Endothelial cell of umbilical vein (primary cell): Measurements from ENCODE around the gene PSMD5. TPM values are rescaled to one million over a fixed set of nuclear protein-coding genes. Genes with fewer than 3 reads are reported as not detected.

Experiments used
- BruUV-seq: library from RNA; stranded (reverse); fragments of 400-500 nt; replicated peaks from 2 replicates; lab custom pipeline; 2021; lab: Mats Ljungman, UMichigan
- CTCF ChIA-PET: fragments of 300-600, 350-600 bp; sonication (Branson Sonifier 250); formaldehyde crosslinking; loops from one replicate; lab custom pipeline; 2021; ENCODE audit warnings: antibody characterized with exemption, inconsistent platforms; lab: Charles Lee
- POLR2A ChIA-PET: fragments of 300-600, 350-600 bp; sonication (Branson Sonifier 250); formaldehyde crosslinking; loops from one replicate; lab custom pipeline; 2021; ENCODE audit warnings: antibody characterized with exemption, inconsistent platforms; lab: Charles Lee
- DNase-seq: peaks from one replicate; pipeline ENCODE4 v3.0.0-alpha.2; 2011; ENCODE audit warnings: low read depth, low spot score
- FAIRE-seq: peaks from 2 replicates; lab custom pipeline; 2011; peaks lifted over from hg19 to GRCh38; lab: Jason Lieb, UNC
- H2AFZ ChIP-seq: 2 replicates; pipeline ENCODE4 v1.6.0; 2012; ENCODE audit warnings: low read depth, low read length, control low read depth, inconsistent platforms
- H3K27ac ChIP-seq: 2 replicates; pipeline ENCODE4 v1.5.1; 2011; ENCODE audit warnings: low read depth, mild to moderate bottlenecking, control low read depth, low read length, moderate library complexity; ENCODE audit not compliant: insufficient read depth
- H3K27me3 ChIP-seq, 2 experiments: 2 replicates each; pipeline versions ENCODE4 v1.6.0 to v1.6.1; 2011; ENCODE audit warnings: low read length in 2 of 2, mixed read lengths in 1 of 2; ENCODE audit not compliant: control insufficient read depth in 2 of 2, insufficient read depth in 2 of 2
- H3K36me3 ChIP-seq, 2 experiments: 2 replicates in 1 of 2; 3 replicates in 1 of 2; pipeline ENCODE4 v1.5.1; 2011; ENCODE audit warnings: low read length in 2 of 2, mild to moderate bottlenecking in 1 of 2, moderate library complexity in 1 of 2; ENCODE audit not compliant: control insufficient read depth in 2 of 2, insufficient read depth in 2 of 2; ENCODE audit errors: extremely low read depth in 1 of 2
- H3K4me1 ChIP-seq: 3 replicates; pipeline ENCODE4 v1.5.1; 2011; ENCODE audit warnings: mild to moderate bottlenecking, low read length; ENCODE audit not compliant: control insufficient read depth, insufficient read depth; ENCODE audit errors: extremely low read depth
- H3K4me2 ChIP-seq: 2 replicates; pipeline ENCODE4 v1.6.1; 2011; ENCODE audit warnings: low read length, control low read depth, mixed read lengths; ENCODE audit not compliant: insufficient read depth
- H3K4me3 ChIP-seq, 3 experiments: fragments of 200-600 bp in 1 of 3; sonication (generic), shearing (Covaris generic) in 1 of 3; replicated peaks in 1 of 3; 2 replicates each; pipeline ENCODE4 v1.5.1; 2011 to 2016; ENCODE audit warnings: control low read depth in 3 of 3, low read length in 3 of 3, mild to moderate bottlenecking in 2 of 3, inconsistent platforms in 1 of 3, low read depth in 1 of 3, moderate library complexity in 1 of 3; ENCODE audit not compliant: insufficient read depth in 1 of 3
- H3K79me2 ChIP-seq: 2 replicates; pipeline ENCODE4 v1.6.0; 2012; ENCODE audit warnings: low read length, inconsistent platforms; ENCODE audit not compliant: control insufficient read depth, insufficient read depth
- H3K9ac ChIP-seq: replicated peaks from 2 replicates; pipeline ENCODE3; 2011; ENCODE audit warnings: low read length, control low read depth; ENCODE audit not compliant: insufficient read depth; ENCODE audit errors: extremely low read depth
- H3K9me1 ChIP-seq: replicated peaks from 3 replicates; pipeline ENCODE4 v1.6.0; 2011; ENCODE audit warnings: mild to moderate bottlenecking, low read length; ENCODE audit not compliant: control insufficient read depth, insufficient read depth; ENCODE audit errors: extremely low read depth
- H3K9me3 ChIP-seq: replicated peaks from 2 replicates; pipeline ENCODE4 v1.5.1; 2012; ENCODE audit warnings: low read length, inconsistent platforms; ENCODE audit not compliant: control insufficient read depth, insufficient read depth
- H4K20me1 ChIP-seq: replicated peaks from 2 replicates; pipeline ENCODE3; 2011; ENCODE audit warnings: mild to moderate bottlenecking, low read length; ENCODE audit not compliant: control insufficient read depth, insufficient read depth; ENCODE audit errors: extremely low read depth
- EZH2 ChIP-seq: IDR thresholded peaks from 2 replicates; pipeline ENCODE4 v1.6.1; 2012; ENCODE audit warnings: borderline replicate concordance, low read depth, mild to moderate bottlenecking, moderate library complexity, low read length, inconsistent platforms; ENCODE audit not compliant: severe bottlenecking
- FOS ChIP-seq: IDR thresholded peaks from 2 replicates; pipeline ENCODE4 v1.6.1; 2011; ENCODE audit warnings: mild to moderate bottlenecking, low read length, moderate library complexity, borderline replicate concordance; ENCODE audit not compliant: insufficient read depth
- GATA2 ChIP-seq: IDR thresholded peaks from 2 replicates; pipeline ENCODE4 v1.7.0; 2011; ENCODE audit warnings: low read depth, mild to moderate bottlenecking, moderate library complexity, mixed read lengths, low read length; ENCODE audit not compliant: insufficient read length, insufficient read depth
- JUN ChIP-seq: IDR thresholded peaks from 2 replicates; pipeline ENCODE4 v1.6.1; 2011; ENCODE audit warnings: borderline replicate concordance, low read depth; ENCODE audit not compliant: insufficient read length, insufficient read depth
- MYC ChIP-seq: IDR thresholded peaks from one replicate; pipeline ENCODE4 v1.6.1; 2011; ENCODE audit warnings: mild to moderate bottlenecking, low read depth, low read length
- POLR2A ChIP-seq: IDR thresholded peaks from 2 replicates; pipeline ENCODE4 v1.6.1; 2012; ENCODE audit warnings: low read depth, mild to moderate bottlenecking, control low read depth, low read length
- POLR2AphosphoS5 ChIP-seq: IDR thresholded peaks from 2 replicates; pipeline ENCODE4 v1.6.1; 2012; ENCODE audit warnings: low read depth, mild to moderate bottlenecking, control low read depth, low read length, moderate library complexity; ENCODE audit not compliant: insufficient read depth
- dilution Hi-C: fragments of 300-500 bp; cut with MboI; formaldehyde crosslinking; loops from one replicate; pipeline ENCODE4 v1.15.0; 2019; ENCODE audit warnings: low sequenced_read_pairs; ENCODE audit not compliant: extremely low pct_ligation_motif_present
- intact Hi-C: fragments of 100-400 bp; cut with micrococcal nuclease; formaldehyde crosslinking; loops from one replicate; pipeline ENCODE4 v1.10.0; 2022
- polyA plus RNA-seq, 4 experiments: library from polyadenylated mRNA; depleted of rRNA in 3 of 4; stranded (reverse) in 3 of 4; unstranded in 1 of 4; fragments of >200 nt; gene quantifications; 2 replicates each; pipeline versions ENCODE4 v1.2.1 to v1.2.3, GENCODE V29; 2011 to 2012; ENCODE audit warnings: missing spikeins in 1 of 4
- total RNA-seq: library from RNA; stranded (reverse); gene quantifications from 2 replicates; pipeline ENCODE4 v1.2.3, GENCODE V29; 2021
- TF ChIP-seq, protein P1 (sequence below): IDR thresholded peaks from 2 replicates; pipeline ENCODE4 v1.6.1; 2011; ENCODE audit not compliant: insufficient read depth, insufficient read length
- TF ChIP-seq, protein P2 (sequence below), 2 donors: IDR thresholded peaks; 1 replicate in 1 of 2; 2 replicates in 1 of 2; pipeline ENCODE4 v1.5.1; 2011; ENCODE audit warnings: low read length in 2 of 2, mild to moderate bottlenecking in 2 of 2, moderate library complexity in 2 of 2, control low read depth in 1 of 2, inconsistent platforms in 1 of 2, low read depth in 1 of 2; ENCODE audit not compliant: insufficient read depth in 1 of 2; ENCODE audit errors: extremely low read depth in 1 of 2

Gene PSMD5
- total and polyA plus RNA-seq, 2 donors (not counting 3 experiments of a cell fraction or from before 2014, with no cell fraction given) = 20.4 to 70.2 TPM

DNA sequence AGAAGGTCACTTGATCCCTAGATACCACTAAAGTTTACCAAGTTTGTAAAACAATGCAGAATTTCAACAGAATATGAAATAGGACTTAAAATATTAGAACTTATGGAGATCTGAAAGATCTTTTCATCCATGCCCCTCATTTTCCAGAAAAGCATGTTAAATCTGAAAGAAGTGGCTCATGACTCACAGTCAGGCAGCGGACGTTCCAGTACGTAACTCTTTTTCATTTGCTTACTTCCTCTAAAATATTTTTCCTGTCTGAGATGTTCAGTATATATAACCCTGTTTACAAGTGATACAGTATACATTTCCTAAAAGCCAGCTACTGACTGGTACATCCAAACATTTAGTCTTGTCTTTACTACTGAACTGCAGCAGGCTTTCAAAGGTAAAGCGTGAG is 71.8 kb downstream of the PSMD5 start:
- Histone ChIP-seq H3K36me3 (peaks cover 5 to 19% of the 10 kb centered on the region in 2 experiments), H3K4me3 (no peak overlapping the region), H3K9me1 (no peaks in the 10 kb centered on the region), H3K9me3 (no peaks in the 10 kb centered on the region), H4K20me1 (peaks cover 3% of the 10 kb centered on the region), H3K4me2 (no peak overlapping the region), H3K79me2 (peaks cover 2% of the 10 kb centered on the region), H3K4me1 (no peaks in the 10 kb centered on the region), H3K9ac (no peak overlapping the region), H2AFZ (no peak overlapping the region), H3K27ac (no peak overlapping the region), H3K27me3 (no peaks in the 10 kb centered on the region)
- POLR2A ChIA-PET = no interaction called here
- TF ChIP-seq MYC (no peak), JUN (no peak), GATA2 (no peak), POLR2AphosphoS5 (no peak), FOS (no peak), POLR2A (no peak), EZH2 (no peak)
- TF ChIP-seq, protein P1, sequence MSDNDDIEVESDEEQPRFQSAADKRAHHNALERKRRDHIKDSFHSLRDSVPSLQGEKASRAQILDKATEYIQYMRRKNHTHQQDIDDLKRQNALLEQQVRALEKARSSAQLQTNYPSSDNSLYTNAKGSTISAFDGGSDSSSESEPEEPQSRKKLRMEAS = no peak
- TF ChIP-seq, protein P2, sequence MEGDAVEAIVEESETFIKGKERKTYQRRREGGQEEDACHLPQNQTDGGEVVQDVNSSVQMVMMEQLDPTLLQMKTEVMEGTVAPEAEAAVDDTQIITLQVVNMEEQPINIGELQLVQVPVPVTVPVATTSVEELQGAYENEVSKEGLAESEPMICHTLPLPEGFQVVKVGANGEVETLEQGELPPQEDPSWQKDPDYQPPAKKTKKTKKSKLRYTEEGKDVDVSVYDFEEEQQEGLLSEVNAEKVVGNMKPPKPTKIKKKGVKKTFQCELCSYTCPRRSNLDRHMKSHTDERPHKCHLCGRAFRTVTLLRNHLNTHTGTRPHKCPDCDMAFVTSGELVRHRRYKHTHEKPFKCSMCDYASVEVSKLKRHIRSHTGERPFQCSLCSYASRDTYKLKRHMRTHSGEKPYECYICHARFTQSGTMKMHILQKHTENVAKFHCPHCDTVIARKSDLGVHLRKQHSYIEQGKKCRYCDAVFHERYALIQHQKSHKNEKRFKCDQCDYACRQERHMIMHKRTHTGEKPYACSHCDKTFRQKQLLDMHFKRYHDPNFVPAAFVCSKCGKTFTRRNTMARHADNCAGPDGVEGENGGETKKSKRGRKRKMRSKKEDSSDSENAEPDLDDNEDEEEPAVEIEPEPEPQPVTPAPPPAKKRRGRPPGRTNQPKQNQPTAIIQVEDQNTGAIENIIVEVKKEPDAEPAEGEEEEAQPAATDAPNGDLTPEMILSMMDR (IDR thresholded peaks at IDR 0.05; ENCODE audit: extremely low read depth in 1 of 2, insufficient read depth in 1 of 2, low read depth in 1 of 2, low read length in 2 of 2) = no peak
- no TSS peak for BruUV-seq
- FAIRE-seq (no peak), DNase-seq (no peak)
- CTCF ChIA-PET = no interaction called here
- dilution Hi-C loops (no loop called here), intact Hi-C loops (no loop called here)
